SK-N-SH treated with all-trans-retinoic acid at 6 μM for 48 hours (cell line): ENCODE data around the gene POLDIP3.

ENCODE experiments used
- ATAC-seq: fragments of 200-7000 bp; cut with Tn5 transposase; 3 replicates; pipeline ENCODE4 v1.9.1; 2020; ENCODE audit warnings: mild to moderate bottlenecking, moderate library complexity
- ARNTL ChIP-seq: fragments of 450-650 bp; formaldehyde crosslinking; IDR thresholded peaks from 2 replicates; pipeline ENCODE4 v1.5.0; 2020; ENCODE audit warnings: low read depth, mild to moderate bottlenecking, moderate library complexity, borderline replicate concordance
- BACH2 ChIP-seq: fragments of 250-450 bp; sonication (Bioruptor Pico); IDR thresholded peaks from 2 replicates; pipeline ENCODE4 v1.9.0; 2021; ENCODE audit warnings: mild to moderate bottlenecking, borderline replicate concordance
- CREB5 ChIP-seq: fragments of 250-450 bp; sonication (Bioruptor Pico); IDR thresholded peaks from 2 replicates; pipeline ENCODE4 v1.5.1; 2020; ENCODE audit warnings: low read depth, mild to moderate bottlenecking, moderate library complexity
- CSDC2 ChIP-seq: fragments of 250-450 bp; sonication (Bioruptor Pico); IDR thresholded peaks from 2 replicates; pipeline ENCODE4 v1.5.0; 2020; ENCODE audit warnings: mild to moderate bottlenecking, moderate library complexity
- CSRNP3 ChIP-seq: fragments of 250-450 bp; sonication (Bioruptor Pico); IDR thresholded peaks from 2 replicates; pipeline ENCODE4 v1.5.1; 2021; ENCODE audit warnings: mild to moderate bottlenecking, moderate library complexity
- ESRRG ChIP-seq: fragments of 250-450 bp; sonication (Bioruptor Pico); IDR thresholded peaks from 2 replicates; pipeline ENCODE4 v1.6.1; 2021; ENCODE audit warnings: mild to moderate bottlenecking
- GLIS3 ChIP-seq: fragments of 250-450 bp; sonication (Bioruptor Pico); IDR thresholded peaks from 2 replicates; pipeline ENCODE4 v1.5.0; 2020; ENCODE audit warnings: mild to moderate bottlenecking, moderate library complexity
- ISL1 ChIP-seq: fragments of 250-450 bp; sonication (Bioruptor Pico); IDR thresholded peaks from 2 replicates; pipeline ENCODE4 v2.1.2; 2022; ENCODE audit warnings: mild to moderate bottlenecking, moderate library complexity
- OSR1 ChIP-seq: fragments of 250-450 bp; sonication (Bioruptor Pico); IDR thresholded peaks from 2 replicates; pipeline ENCODE4 v1.8.0; 2022; ENCODE audit warnings: moderate library complexity, mild to moderate bottlenecking, inconsistent platforms
- PATZ1 ChIP-seq: fragments of 250-450 bp; sonication (Bioruptor Pico); IDR thresholded peaks from 2 replicates; pipeline ENCODE4 v1.8.0; 2020; ENCODE audit warnings: mild to moderate bottlenecking, moderate library complexity, borderline replicate concordance
- POU6F1 ChIP-seq: fragments of 250-450 bp; sonication (Bioruptor Pico); IDR thresholded peaks from 2 replicates; pipeline ENCODE4 v1.8.0; 2021; ENCODE audit warnings: low read depth, mild to moderate bottlenecking, moderate library complexity, borderline replicate concordance
- PPARA ChIP-seq: fragments of 250-450 bp; sonication (Bioruptor Pico); IDR thresholded peaks from 2 replicates; pipeline ENCODE4 v1.5.0; 2020; ENCODE audit warnings: mild to moderate bottlenecking, borderline replicate concordance
- RARB ChIP-seq: fragments of 250-450 bp; sonication (Bioruptor Pico); IDR thresholded peaks from 2 replicates; pipeline ENCODE4 v1.8.0; 2021; ENCODE audit warnings: mild to moderate bottlenecking, moderate library complexity
- SNAI2 ChIP-seq: fragments of 250-450 bp; sonication (Bioruptor Pico); IDR thresholded peaks from 2 replicates; pipeline ENCODE4 v1.5.0; 2020; ENCODE audit warnings: mild to moderate bottlenecking, moderate library complexity
- TCF4 ChIP-seq: fragments of 250-450 bp; sonication (Bioruptor Pico); IDR thresholded peaks from 2 replicates; pipeline ENCODE4 v1.8.0; 2021; ENCODE audit warnings: mild to moderate bottlenecking, moderate library complexity, borderline replicate concordance
- TOX ChIP-seq: fragments of 250-450 bp; sonication (Bioruptor Pico); IDR thresholded peaks from 2 replicates; pipeline ENCODE4 v1.8.0; 2021; ENCODE audit warnings: mild to moderate bottlenecking, moderate library complexity, borderline replicate concordance
- ZC3H10 ChIP-seq: fragments of 250-450 bp; sonication (Bioruptor Pico); IDR thresholded peaks from 2 replicates; pipeline ENCODE4 v1.5.1; 2021; ENCODE audit warnings: mild to moderate bottlenecking, moderate library complexity
- ZFP3 ChIP-seq: fragments of 250-450 bp; sonication (Bioruptor Pico); IDR thresholded peaks from 2 replicates; pipeline ENCODE4 v1.5.0; 2020; ENCODE audit warnings: mild to moderate bottlenecking, moderate library complexity
- ZFP30 ChIP-seq: fragments of 450-650 bp; formaldehyde crosslinking; IDR thresholded peaks from 2 replicates; pipeline ENCODE4 v1.5.0; 2022; ENCODE audit warnings: mild to moderate bottlenecking, moderate library complexity
- ZNF565 ChIP-seq: fragments of 450-650 bp; formaldehyde crosslinking; conservative IDR thresholded peaks from 2 replicates; pipeline ENCODE4 v1.5.0; 2020; ENCODE audit warnings: low read depth, mild to moderate bottlenecking, moderate library complexity
- ZNF70 ChIP-seq: fragments of 450-650 bp; formaldehyde crosslinking; IDR thresholded peaks from 2 replicates; pipeline ENCODE4 v1.5.0; 2020; ENCODE audit warnings: mild to moderate bottlenecking, moderate library complexity
- ZNF8 ChIP-seq: fragments of 450-650 bp; formaldehyde crosslinking; IDR thresholded peaks from 2 replicates; pipeline ENCODE4 v1.5.0; 2020; ENCODE audit warnings: mild to moderate bottlenecking, moderate library complexity

POLDIP3 gene

GRCh38 chr22:42639541-42640241 lies 25.0 kb upstream of the POLDIP3 start (continued):
- TF ChIP-seq CSRNP3: no peak
- TF ChIP-seq, all 23 proteins: peak for 0

- no peak for ATAC-seq
- TF ChIP-seq ZNF565: no peak
- no peak for TF ChIP-seq CSRNP3
- TF ChIP-seq BACH2 (CRISPR knock-in tag): no peak
- TF ChIP-seq ZFP30: no peak
- no peak for TF ChIP-seq TOX (CRISPR knock-in tag)
- no peak for TF ChIP-seq ZC3H10
- no peak for TF ChIP-seq ZNF70 (CRISPR knock-in tag)
- no peak for TF ChIP-seq ESRRG (CRISPR knock-in tag)
- TF ChIP-seq POU6F1 (CRISPR knock-in tag): no peak
- no peak for TF ChIP-seq ZNF8
- no peak for TF ChIP-seq ZFP3 (CRISPR knock-in tag)
- TF ChIP-seq PPARA: no peak
- no peak for TF ChIP-seq SNAI2 (CRISPR knock-in tag)
- TF ChIP-seq CREB5 (CRISPR knock-in tag): no peak
- no peak for TF ChIP-seq ISL1 (CRISPR knock-in tag)
- no peak for TF ChIP-seq PATZ1 (CRISPR knock-in tag)
- no peak for TF ChIP-seq RARB (CRISPR knock-in tag)
- no peak for TF ChIP-seq OSR1 (CRISPR knock-in tag)
These were observed 22.9 kb upstream of the POLDIP3 start for GRCh38 chr22:42637555-42637954.

- no peak for ATAC-seq
- no peak for TF ChIP-seq ZNF70 (CRISPR knock-in tag)
- no peak for TF ChIP-seq GLIS3
- TF ChIP-seq CSRNP3: no peak
- TF ChIP-seq PATZ1 (CRISPR knock-in tag): no peak
- TF ChIP-seq BACH2 (CRISPR knock-in tag): no peak
- TF ChIP-seq POU6F1 (CRISPR knock-in tag): no peak
- TF ChIP-seq TOX (CRISPR knock-in tag): no peak
- TF ChIP-seq ARNTL: no peak
- no peak for TF ChIP-seq CSDC2 (CRISPR knock-in tag)
- TF ChIP-seq TCF4 (CRISPR knock-in tag): no peak
These were observed 21.8 kb upstream of the POLDIP3 start for GRCh38 chr22:42636506-42636905.
